WERI-Rb-1 (cell line): Measurements from ENCODE around the gene ADORA2B.
"Not testable (repeated sequence)": the region's sequence is repeated elsewhere in the genome, so short reads cannot be mapped to it uniquely, and the experiment has no call there.

Source experiments
- DNase-seq: peaks from one replicate; pipeline ENCODE4 v3.0.0-alpha.2; 2020
- H3K27ac ChIP-seq: fragments of 250-450 bp; sonication (Bioruptor Pico); 2 replicates; pipeline ENCODE4 v1.5.1; 2020; ENCODE audit warnings: mild to moderate bottlenecking, moderate library complexity
- H3K27me3 ChIP-seq: fragments of 250-450 bp; sonication (Bioruptor Pico); 2 replicates; pipeline ENCODE4 v1.5.1; 2021; ENCODE audit warnings: mild to moderate bottlenecking, low read depth, moderate library complexity; ENCODE audit not compliant: insufficient read depth, severe bottlenecking
- H3K36me3 ChIP-seq: fragments of 250-450 bp; sonication (Bioruptor Pico); 2 replicates; pipeline ENCODE4 v1.5.1; 2020; ENCODE audit warnings: mild to moderate bottlenecking, moderate library complexity
- H3K4me3 ChIP-seq: 2 replicates; pipeline ENCODE4 v1.5.1; 2011; ENCODE audit warnings: low read depth, mild to moderate bottlenecking, control low read depth, low read length
- H3K9me3 ChIP-seq: fragments of 250-450 bp; sonication (Bioruptor Pico); 2 replicates; pipeline ENCODE4 v1.5.1; 2021; ENCODE audit warnings: mild to moderate bottlenecking, moderate library complexity; ENCODE audit not compliant: severe bottlenecking
- TF ChIP-seq, protein P1 (sequence below): IDR thresholded peaks from 2 replicates; pipeline ENCODE4 v1.5.1; 2011; ENCODE audit warnings: low read depth, mild to moderate bottlenecking, control low read depth, inconsistent platforms, low read length

ADORA2B gene

DNA sequence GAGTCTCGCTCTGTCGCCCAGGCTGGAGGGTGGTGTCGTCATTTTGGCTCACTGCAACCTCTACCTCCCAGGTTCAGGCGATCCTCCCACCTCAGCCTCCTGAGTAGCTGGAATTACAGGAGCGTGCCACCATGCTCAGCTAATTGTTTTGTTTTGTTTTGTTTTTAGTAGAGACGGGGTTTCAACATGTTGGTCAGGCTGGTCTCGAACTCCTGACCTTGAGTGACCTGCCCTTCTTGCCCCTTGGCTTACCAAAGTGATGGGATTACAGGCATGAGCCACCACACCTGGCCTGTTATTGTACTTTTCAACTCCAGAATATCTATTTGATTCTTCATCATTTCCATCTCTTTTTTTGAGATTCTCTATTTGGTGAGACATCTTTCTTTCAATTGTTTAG lies 9.0 kb upstream of the ADORA2B start:
- Histone ChIP-seq H3K9me3 (peaks cover 2% of the 10 kb centered on the region), H3K27me3 (no peaks in the 10 kb centered on the region), H3K27ac (no peak overlapping the region), H3K4me3 (no peak overlapping the region), H3K36me3 (no peaks in the 10 kb centered on the region)
- TF ChIP-seq, protein P1, sequence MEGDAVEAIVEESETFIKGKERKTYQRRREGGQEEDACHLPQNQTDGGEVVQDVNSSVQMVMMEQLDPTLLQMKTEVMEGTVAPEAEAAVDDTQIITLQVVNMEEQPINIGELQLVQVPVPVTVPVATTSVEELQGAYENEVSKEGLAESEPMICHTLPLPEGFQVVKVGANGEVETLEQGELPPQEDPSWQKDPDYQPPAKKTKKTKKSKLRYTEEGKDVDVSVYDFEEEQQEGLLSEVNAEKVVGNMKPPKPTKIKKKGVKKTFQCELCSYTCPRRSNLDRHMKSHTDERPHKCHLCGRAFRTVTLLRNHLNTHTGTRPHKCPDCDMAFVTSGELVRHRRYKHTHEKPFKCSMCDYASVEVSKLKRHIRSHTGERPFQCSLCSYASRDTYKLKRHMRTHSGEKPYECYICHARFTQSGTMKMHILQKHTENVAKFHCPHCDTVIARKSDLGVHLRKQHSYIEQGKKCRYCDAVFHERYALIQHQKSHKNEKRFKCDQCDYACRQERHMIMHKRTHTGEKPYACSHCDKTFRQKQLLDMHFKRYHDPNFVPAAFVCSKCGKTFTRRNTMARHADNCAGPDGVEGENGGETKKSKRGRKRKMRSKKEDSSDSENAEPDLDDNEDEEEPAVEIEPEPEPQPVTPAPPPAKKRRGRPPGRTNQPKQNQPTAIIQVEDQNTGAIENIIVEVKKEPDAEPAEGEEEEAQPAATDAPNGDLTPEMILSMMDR = no peak
- DNase-seq = no peak

DNA sequence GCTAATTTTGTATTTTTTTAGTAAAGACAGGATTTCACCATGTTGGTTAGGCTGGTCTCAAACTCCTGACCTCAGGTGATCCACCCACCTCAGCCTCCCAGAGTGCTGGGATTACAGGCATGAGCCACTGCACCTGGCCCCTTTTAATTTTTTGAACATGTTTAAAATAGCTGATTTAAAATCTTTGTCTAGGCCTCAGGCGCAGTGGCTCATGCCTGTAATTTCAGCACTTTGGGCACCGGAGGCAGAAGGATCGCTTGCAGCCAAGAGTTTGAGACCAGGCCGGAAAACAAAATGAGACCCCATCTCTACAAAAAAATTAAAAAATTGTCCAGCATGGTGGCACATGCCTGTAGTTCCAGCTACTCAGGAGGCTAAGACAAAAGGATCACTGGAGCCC lies 8.4 kb upstream of the ADORA2B start:
- H3K27me3 ChIP-seq, H3K4me3 ChIP-seq, DNase-seq, H3K27ac ChIP-seq, H3K9me3 ChIP-seq, H3K36me3 ChIP-seq: not testable (repeated sequence)

DNA sequence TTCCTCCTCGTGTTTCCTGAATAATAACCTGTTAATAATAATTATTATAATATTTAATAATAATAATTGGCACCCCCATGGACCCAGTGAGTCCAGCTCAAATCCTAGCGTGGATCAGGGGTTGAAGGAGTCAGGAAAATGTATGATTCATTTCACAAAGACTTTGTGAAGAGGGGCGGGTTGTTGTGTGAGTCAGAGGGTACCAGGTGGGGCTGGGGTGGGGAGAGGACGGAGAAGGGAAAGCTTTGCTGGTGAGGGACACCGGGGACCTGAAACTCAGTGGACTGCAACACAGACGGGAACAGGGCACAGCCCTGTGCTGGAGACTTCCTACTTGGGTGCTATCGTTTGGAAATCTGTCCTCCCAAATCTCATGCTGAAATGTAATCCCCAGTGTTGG lies 3.1 kb upstream of the ADORA2B start:
- no peak overlapping the region for H3K4me3 ChIP-seq
- no peaks in the 10 kb centered on the region for H3K36me3 ChIP-seq
- no peaks in the 10 kb centered on the region for H3K27me3 ChIP-seq
- no peak overlapping the region for H3K27ac ChIP-seq
- TF ChIP-seq, protein P1 = no peak
- H3K9me3 ChIP-seq = peaks cover 2% of the 10 kb centered on the region
- DNase-seq = no peak

GRCh38 chr17:15942207-15942833 lies 2.6 kb upstream of the ADORA2B start:
- peaks cover 2% of the 10 kb centered on the region for H3K9me3 ChIP-seq

GRCh38 chr17:15943971-15944758 lies 765 bp upstream of the ADORA2B start:
- Histone ChIP-seq H3K36me3 (no peaks in the 10 kb centered on the region), H3K27ac (peak overlapping the region; percentile 63)
- TF ChIP-seq, protein P1 = no peak

More at GRCh38 chr17:15942207-15942833, 2.6 kb upstream of the ADORA2B start:
- Histone ChIP-seq H3K27me3 (no peaks in the 10 kb centered on the region), H3K27ac (no peak overlapping the region), H3K4me3 (no peak overlapping the region), H3K36me3 (no peaks in the 10 kb centered on the region)
- no peak for DNase-seq
- TF ChIP-seq, protein P1 = no peak

DNA sequence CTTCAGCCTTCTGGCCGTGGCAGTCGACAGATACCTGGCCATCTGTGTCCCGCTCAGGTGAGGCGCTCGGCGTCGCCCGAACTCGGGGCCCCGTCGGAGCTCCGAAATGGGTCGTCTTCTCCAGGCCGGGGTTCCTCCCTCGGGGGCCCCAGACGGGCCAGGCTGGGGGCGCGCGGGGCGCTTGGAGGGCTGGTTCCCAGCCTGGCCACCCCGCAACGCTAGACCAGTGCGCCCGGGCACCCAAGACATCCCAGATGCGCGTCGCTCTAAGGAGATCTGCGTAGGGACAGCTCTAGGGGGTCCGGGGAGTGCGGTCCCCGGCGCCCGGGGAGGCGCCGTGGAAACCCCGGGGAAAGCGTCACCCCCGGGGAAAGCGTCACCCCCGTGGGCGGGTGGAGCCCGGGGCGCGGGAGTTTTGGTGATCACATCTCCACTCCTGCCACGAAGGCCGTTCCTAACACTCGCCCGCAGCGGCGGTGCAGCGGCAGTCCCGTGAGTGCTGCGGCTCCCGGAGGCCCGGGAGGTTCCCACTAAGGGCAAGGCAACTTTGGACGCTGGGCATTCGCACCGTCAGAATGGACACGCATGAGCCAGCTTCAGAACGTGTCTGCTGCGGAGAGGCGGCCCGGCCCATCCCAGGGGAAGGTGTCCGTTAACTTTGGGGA lies 729 bp downstream of the ADORA2B start:
- TF ChIP-seq, protein P1 = no peak
- Histone ChIP-seq H3K4me3 (peak overlapping the region; percentile 72), H3K9me3 (no peaks in the 10 kb centered on the region), H3K36me3 (no peaks in the 10 kb centered on the region), H3K27me3 (no peaks in the 10 kb centered on the region), H3K27ac (peak overlapping the region; percentile 63)
- DNase-seq = no peak

More at GRCh38 chr17:15943971-15944758, 765 bp upstream of the ADORA2B start:
- Histone ChIP-seq H3K27me3 (no peaks in the 10 kb centered on the region), H3K4me3 (peak overlapping the region; percentile 72), H3K9me3 (peaks cover 2% of the 10 kb centered on the region)
- DNase-seq = no peak
